ENCODE measurements around the gene MNAT1.

DNA sequence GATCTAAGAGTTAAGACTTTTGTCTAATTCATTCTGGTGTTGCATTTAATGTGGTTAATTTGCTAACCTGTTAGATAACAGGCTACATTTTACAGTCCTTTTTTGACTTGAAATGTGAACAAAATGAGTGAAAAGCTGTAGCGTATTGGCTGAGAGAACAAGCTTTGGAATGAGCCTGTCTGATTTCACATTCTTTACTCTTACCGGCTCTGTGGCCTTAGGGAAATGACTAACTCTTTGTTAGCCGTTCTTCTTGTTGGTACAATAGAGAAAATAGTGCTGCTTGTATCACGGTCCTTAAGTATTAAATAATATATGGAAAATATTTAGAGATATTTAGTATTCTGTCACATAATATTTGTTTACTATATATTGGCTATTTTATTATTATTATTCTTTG, 1.9 kb downstream of the MNAT1 start:
- TF ChIP-seq RFX5 (IDR thresholded peaks at IDR 0.05; ENCODE audit: low read length): no peak
- no peak for TF ChIP-seq GATA2 (CRISPR knock-in tag; IDR thresholded peaks at IDR 0.05)
- TF ChIP-seq EZH2phosphoT487 (IDR thresholded peaks at IDR 0.05; ENCODE audit: borderline replicate concordance, low read depth): no peak
- no peak for TF ChIP-seq FOXM1 (IDR thresholded peaks at IDR 0.05; ENCODE audit: low read depth)
- TF ChIP-seq SMC3 (IDR thresholded peaks at IDR 0.05; ENCODE audit: low read depth, low read length): no peak
- no peak for TF ChIP-seq SIN3A (IDR thresholded peaks at IDR 0.05; ENCODE audit: borderline replicate concordance, low read depth, low read length)
- TF ChIP-seq, protein P1, sequence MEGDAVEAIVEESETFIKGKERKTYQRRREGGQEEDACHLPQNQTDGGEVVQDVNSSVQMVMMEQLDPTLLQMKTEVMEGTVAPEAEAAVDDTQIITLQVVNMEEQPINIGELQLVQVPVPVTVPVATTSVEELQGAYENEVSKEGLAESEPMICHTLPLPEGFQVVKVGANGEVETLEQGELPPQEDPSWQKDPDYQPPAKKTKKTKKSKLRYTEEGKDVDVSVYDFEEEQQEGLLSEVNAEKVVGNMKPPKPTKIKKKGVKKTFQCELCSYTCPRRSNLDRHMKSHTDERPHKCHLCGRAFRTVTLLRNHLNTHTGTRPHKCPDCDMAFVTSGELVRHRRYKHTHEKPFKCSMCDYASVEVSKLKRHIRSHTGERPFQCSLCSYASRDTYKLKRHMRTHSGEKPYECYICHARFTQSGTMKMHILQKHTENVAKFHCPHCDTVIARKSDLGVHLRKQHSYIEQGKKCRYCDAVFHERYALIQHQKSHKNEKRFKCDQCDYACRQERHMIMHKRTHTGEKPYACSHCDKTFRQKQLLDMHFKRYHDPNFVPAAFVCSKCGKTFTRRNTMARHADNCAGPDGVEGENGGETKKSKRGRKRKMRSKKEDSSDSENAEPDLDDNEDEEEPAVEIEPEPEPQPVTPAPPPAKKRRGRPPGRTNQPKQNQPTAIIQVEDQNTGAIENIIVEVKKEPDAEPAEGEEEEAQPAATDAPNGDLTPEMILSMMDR (IDR thresholded peaks at IDR 0.05): no peak
- TF ChIP-seq, protein P2, sequence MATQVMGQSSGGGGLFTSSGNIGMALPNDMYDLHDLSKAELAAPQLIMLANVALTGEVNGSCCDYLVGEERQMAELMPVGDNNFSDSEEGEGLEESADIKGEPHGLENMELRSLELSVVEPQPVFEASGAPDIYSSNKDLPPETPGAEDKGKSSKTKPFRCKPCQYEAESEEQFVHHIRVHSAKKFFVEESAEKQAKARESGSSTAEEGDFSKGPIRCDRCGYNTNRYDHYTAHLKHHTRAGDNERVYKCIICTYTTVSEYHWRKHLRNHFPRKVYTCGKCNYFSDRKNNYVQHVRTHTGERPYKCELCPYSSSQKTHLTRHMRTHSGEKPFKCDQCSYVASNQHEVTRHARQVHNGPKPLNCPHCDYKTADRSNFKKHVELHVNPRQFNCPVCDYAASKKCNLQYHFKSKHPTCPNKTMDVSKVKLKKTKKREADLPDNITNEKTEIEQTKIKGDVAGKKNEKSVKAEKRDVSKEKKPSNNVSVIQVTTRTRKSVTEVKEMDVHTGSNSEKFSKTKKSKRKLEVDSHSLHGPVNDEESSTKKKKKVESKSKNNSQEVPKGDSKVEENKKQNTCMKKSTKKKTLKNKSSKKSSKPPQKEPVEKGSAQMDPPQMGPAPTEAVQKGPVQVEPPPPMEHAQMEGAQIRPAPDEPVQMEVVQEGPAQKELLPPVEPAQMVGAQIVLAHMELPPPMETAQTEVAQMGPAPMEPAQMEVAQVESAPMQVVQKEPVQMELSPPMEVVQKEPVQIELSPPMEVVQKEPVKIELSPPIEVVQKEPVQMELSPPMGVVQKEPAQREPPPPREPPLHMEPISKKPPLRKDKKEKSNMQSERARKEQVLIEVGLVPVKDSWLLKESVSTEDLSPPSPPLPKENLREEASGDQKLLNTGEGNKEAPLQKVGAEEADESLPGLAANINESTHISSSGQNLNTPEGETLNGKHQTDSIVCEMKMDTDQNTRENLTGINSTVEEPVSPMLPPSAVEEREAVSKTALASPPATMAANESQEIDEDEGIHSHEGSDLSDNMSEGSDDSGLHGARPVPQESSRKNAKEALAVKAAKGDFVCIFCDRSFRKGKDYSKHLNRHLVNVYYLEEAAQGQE (IDR thresholded peaks at IDR 0.05; ENCODE audit: low read depth, low read length): no peak
